OCI-LY7 (cell line): ENCODE results near the gene SVOPL.

Source experiments
- CTCF ChIP-seq: fragments of 200-600 bp; sonication (generic); conservative IDR thresholded peaks from 2 replicates; pipeline ENCODE4 v1.5.1; 2014; ENCODE audit warnings: mild to moderate bottlenecking, antibody characterized with exemption, low read length, moderate library complexity, mixed read lengths
- EZH2phosphoT487 ChIP-seq: fragments of 200-600 bp; sonication (generic); IDR thresholded peaks from 2 replicates; pipeline ENCODE4 v1.6.1; 2018; ENCODE audit warnings: low read depth, borderline replicate concordance, mild to moderate bottlenecking, mixed run types, antibody characterized with exemption, low read length, moderate library complexity, mixed read lengths

DNA sequence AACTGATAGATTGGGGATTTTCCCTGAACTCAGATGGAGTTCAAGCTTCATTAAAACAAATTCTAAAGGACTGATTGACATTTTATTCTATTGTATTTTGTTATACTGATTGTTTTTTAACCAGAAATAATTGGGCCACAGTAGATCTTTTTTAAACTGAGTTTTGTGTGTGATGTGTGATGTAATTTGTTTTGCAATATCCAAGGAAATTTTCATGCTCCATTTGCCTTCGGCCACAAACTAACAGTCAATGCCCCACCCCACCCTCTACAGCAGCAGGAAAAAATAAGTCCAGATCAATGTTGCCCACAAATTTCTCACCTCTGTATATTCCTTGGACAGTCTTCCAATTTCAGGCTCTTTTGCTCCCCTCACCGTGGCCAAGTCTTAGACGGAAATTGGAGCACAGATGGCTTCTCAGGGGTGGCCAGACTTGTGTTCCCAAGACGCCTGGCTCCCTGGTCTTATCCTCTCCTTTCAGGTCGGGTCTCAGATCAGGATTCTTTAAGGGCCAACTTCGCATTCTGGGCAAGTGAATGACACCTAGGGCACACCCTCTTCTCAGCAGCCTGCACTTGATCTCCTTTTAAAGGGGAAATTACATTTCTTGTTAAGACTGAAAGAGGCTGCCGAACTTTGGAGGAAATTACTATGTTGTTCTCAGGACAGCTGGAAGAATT lies at the start of gene SVOPL:
- TF ChIP-seq CTCF (no peak), EZH2phosphoT487 (no peak)
